ENCODE data around the gene NEURL2. TPM values are rescaled to one million over a fixed set of nuclear protein-coding genes. Genes with fewer than 3 reads are reported as not detected.

NEURL2 gene
- total RNA-seq, 2 donors from 2014 or later = 9.8 to 11.3 TPM

DNA sequence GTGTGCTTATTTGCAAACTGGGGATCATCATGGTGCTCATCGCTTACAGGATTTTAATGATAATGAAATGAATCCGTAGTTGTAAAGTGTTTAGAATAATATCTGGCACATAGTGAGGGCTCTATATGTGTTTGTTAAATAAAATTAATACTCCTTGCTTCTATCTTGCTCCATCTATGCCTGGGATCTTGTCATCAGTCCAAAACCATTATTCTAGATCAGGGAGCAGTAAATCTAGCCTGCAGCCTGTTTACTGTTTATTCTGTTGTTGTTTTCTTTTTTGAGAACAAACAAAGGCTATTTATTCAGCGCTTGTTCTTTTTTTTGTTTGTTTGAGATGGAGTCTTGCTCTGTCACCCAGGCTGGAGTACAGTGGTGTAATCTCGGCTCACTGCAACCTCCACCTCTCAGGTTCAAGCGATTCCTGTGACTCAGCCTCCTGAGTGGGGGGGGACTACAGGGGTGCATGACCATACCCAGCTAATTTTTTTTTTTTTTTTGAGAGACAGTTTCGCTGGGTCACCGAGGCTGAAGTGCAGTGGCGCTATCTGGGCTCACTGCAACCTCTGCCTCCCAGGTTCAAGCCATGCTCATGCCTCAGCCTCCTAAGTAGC is 41.9 kb downstream of the NEURL2 start:
- Histone ChIP-seq H3K4me1 (replicated peaks) (no peaks in the 10 kb centered on the region), H3K36me3 (peaks cover 0 to 16% of the 10 kb centered on the region in 2 donors), H3K4me3 (no peak overlapping the region), H3K27ac (no peak overlapping the region), H3K9me3 (no peaks in the 10 kb centered on the region), H3K27me3 (replicated peaks; ENCODE audit: insufficient read depth) (no peaks in the 10 kb centered on the region)
- no peak for TF ChIP-seq POLR2A (IDR thresholded peaks at IDR 0.05)
- TF ChIP-seq, protein P1, sequence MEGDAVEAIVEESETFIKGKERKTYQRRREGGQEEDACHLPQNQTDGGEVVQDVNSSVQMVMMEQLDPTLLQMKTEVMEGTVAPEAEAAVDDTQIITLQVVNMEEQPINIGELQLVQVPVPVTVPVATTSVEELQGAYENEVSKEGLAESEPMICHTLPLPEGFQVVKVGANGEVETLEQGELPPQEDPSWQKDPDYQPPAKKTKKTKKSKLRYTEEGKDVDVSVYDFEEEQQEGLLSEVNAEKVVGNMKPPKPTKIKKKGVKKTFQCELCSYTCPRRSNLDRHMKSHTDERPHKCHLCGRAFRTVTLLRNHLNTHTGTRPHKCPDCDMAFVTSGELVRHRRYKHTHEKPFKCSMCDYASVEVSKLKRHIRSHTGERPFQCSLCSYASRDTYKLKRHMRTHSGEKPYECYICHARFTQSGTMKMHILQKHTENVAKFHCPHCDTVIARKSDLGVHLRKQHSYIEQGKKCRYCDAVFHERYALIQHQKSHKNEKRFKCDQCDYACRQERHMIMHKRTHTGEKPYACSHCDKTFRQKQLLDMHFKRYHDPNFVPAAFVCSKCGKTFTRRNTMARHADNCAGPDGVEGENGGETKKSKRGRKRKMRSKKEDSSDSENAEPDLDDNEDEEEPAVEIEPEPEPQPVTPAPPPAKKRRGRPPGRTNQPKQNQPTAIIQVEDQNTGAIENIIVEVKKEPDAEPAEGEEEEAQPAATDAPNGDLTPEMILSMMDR (IDR thresholded peaks at IDR 0.05) = no peak
- TF ChIP-seq POLR2AphosphoS5 (IDR thresholded peaks at IDR 0.05) = no peak
- DNase-seq (ENCODE audit: low spot score) = no peak
- WGBS = 90% methylated on average over 8 of the region's 8 CpGs
- intact Hi-C loops (cut with DNase I) = no loop called here

DNA sequence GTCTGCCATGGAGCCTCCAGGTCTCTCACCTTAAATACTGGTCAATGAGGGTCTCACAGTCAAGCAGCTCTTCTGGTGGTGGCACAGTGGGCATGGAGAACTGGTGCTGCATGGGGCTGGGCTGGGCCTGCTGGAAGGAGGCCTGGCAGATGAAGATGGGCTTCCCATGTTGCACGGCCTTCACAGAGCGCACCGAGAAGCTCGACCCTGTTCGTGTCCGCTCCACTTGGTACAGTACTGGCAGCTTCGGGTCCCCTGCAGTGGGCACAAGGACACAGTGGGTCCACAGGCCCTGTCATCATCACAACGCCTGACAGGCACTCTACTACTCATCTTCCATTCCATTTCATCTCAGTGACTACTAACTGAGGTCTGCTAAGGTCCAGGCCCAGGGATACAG is 42.6 kb downstream of the NEURL2 start:
- no peak overlapping the region for H3K27ac ChIP-seq
- H3K27me3 ChIP-seq (replicated peaks; ENCODE audit: insufficient read depth) = no peaks in the 10 kb centered on the region
- intact Hi-C loops (cut with DNase I) = no loop called here
- no peak overlapping the region for H3K4me3 ChIP-seq
- no peaks in the 10 kb centered on the region for H3K9me3 ChIP-seq
- TF ChIP-seq, protein P1 (IDR thresholded peaks at IDR 0.05) = no peak
- TF ChIP-seq POLR2A (IDR thresholded peaks at IDR 0.05) (no peak), POLR2AphosphoS5 (IDR thresholded peaks at IDR 0.05) (no peak)
- 93% methylated on average over 8 of the region's 8 CpGs for WGBS
- H3K4me1 ChIP-seq (replicated peaks) = no peaks in the 10 kb centered on the region
- no peak for DNase-seq (ENCODE audit: low spot score)
- peaks cover 0 to 23% of the 10 kb centered on the region in 2 donors for H3K36me3 ChIP-seq

DNA sequence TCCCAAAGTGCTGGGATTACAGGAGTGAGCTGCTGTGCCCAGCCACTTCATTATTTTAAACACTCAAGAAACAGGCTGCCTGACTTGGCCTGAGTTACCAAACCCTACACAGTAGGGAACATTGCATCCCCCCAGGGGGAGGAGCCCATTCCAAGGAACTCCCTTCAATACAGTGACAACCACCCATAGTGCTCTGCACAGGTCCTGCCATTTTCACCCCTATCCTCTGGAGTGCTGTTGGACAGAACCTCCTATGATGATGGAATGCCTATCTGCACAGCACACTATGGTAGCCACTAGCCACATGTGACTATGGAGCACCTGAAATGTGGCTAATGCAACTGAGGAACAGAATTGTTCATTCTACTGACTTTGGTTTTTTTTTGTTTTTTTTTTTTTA is 45.6 kb downstream of the NEURL2 start:
- no peak overlapping the region for H3K27ac ChIP-seq
- H3K36me3 ChIP-seq = peaks cover 0 to 24% of the 10 kb centered on the region in 2 donors
- H3K27me3 ChIP-seq (replicated peaks; ENCODE audit: insufficient read depth) = no peaks in the 10 kb centered on the region
- intact Hi-C loops (cut with DNase I) = no loop called here
- no peak overlapping the region for H3K4me3 ChIP-seq
- DNase-seq (ENCODE audit: low spot score) = no peak
- TF ChIP-seq, protein P1 (IDR thresholded peaks at IDR 0.05) = no peak
- TF ChIP-seq POLR2A (IDR thresholded peaks at IDR 0.05) (no peak), POLR2AphosphoS5 (IDR thresholded peaks at IDR 0.05) (no peak)
- H3K4me1 ChIP-seq (replicated peaks) = no peaks in the 10 kb centered on the region
- no peaks in the 10 kb centered on the region for H3K9me3 ChIP-seq

DNA sequence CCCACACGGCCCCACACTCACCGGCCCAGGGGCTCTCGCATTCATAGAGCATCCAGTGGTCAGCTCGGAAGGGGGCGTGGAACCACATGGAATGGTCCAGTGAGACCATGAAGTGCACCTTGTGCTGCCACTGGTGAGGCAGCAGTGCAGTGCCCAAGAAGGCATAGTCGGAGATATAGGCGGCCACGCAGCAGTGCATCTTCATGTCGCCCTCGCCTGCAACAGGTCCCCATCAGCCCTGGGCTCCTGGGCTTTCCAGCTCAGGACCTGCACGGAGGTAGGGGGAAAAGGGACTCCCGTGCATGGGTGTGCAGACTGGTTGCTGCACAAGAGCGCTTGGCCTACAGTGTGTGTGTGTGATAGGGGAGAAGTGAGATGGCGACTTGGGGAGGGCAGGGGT is 47.5 kb downstream of the NEURL2 start:
- Histone ChIP-seq H3K27ac (no peak overlapping the region), H3K4me1 (replicated peaks) (no peaks in the 10 kb centered on the region), H3K4me3 (no peak overlapping the region), H3K27me3 (replicated peaks; ENCODE audit: insufficient read depth) (no peaks in the 10 kb centered on the region), H3K36me3 (peaks cover 0 to 20% of the 10 kb centered on the region in 2 donors), H3K9me3 (no peaks in the 10 kb centered on the region)
- 89% methylated on average over 14 of the region's 14 CpGs for WGBS
- intact Hi-C loops (cut with DNase I) = no loop called here
- DNase-seq (ENCODE audit: low spot score) = no peak
- TF ChIP-seq POLR2AphosphoS5 (IDR thresholded peaks at IDR 0.05) (no peak), POLR2A (IDR thresholded peaks at IDR 0.05) (no peak)
- TF ChIP-seq, protein P1 (IDR thresholded peaks at IDR 0.05) = no peak

DNA sequence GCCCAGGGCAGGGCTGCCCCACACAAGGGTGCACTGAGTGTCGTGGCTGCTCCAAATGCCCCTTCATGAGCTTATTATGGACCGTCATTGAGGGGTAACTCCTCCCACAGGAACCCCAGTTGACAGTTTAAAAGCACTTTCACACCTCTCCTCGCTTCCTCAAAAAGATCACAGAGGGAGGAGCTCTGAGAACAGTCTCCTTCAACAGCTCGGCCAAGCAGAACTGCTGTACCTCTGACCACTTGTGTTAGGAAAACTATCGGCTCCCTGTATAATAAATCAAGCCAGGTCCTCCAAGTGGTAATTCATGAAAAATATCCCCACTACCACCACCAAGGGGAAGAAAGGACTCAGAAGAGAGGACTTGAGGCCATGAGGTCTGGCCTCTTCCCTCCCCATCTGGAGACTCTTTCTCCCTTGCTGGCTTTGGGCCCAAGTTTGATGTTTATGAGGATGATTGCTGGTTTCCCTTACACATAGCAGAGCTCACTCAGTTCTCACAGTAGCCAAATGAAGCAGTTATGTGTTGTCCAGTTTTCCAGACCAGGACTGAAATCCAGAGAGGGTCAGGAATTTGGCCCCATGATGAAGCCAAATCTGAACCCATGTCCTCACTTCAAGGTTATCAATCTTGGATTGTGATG is 48.7 kb downstream of the NEURL2 start:
- intact Hi-C loops (cut with DNase I) = no loop called here

More for the DNA sequence above, 48.7 kb downstream of the NEURL2 start:
- Histone ChIP-seq H3K36me3 (peaks cover 0 to 12% of the 10 kb centered on the region in 2 donors), H3K4me1 (replicated peaks) (no peaks in the 10 kb centered on the region), H3K9me3 (no peaks in the 10 kb centered on the region), H3K27ac (peak overlapping the region; percentile 13 to 14), H3K4me3 (no peak overlapping the region), H3K27me3 (replicated peaks; ENCODE audit: insufficient read depth) (no peaks in the 10 kb centered on the region)
- DNase-seq (ENCODE audit: low spot score) = peak; percentile 33
- 32% methylated on average over 5 of the region's 5 CpGs for WGBS
- TF ChIP-seq, protein P1 (IDR thresholded peaks at IDR 0.05) = no peak
- peak; percentile 25 for TF ChIP-seq POLR2AphosphoS5 (IDR thresholded peaks at IDR 0.05)
- no peak for TF ChIP-seq POLR2A (IDR thresholded peaks at IDR 0.05)
